Measurements from ENCODE around the gene CCS. TPM values are rescaled to one million over a fixed set of nuclear protein-coding genes. Genes with fewer than 3 reads are reported as not detected.

CCS gene
- total RNA-seq, 2 experiments from 2014 or later: 31.7 to 36.7 TPM

GRCh38 chr11:66641834-66642233, 48.8 kb downstream of the CCS start:
- Histone ChIP-seq H3K79me2 (ENCODE audit: insufficient read depth, low read depth, low read length) (peaks cover 97% of the 10 kb centered on the region), H2AFZ (ENCODE audit: low read length) (no peak overlapping the region), H3K4me3 (ENCODE audit: low read depth, low read length, poor library complexity, severe bottlenecking) (peak overlapping the region; percentile 95), H3K4me1 (ENCODE audit: insufficient read depth, low read length, poor library complexity, severe bottlenecking) (peaks cover 55% of the 10 kb centered on the region), H3K27ac (ENCODE audit: low read depth, low read length, poor library complexity, severe bottlenecking) (no peak overlapping the region), H3K9me3 (ENCODE audit: low read length) (no peaks in the 10 kb centered on the region), H4K20me1 (ENCODE audit: insufficient read depth, low read length) (peaks cover 62% of the 10 kb centered on the region), H3K9me2 (ENCODE audit: insufficient read depth, low read length) (no peaks in the 10 kb centered on the region), H3K4me2 (ENCODE audit: low read length) (peak overlapping the region; percentile 94), H3K36me3 (ENCODE audit: insufficient read depth, low read length) (peaks cover 93% of the 10 kb centered on the region)
- TF ChIP-seq, protein P1, sequence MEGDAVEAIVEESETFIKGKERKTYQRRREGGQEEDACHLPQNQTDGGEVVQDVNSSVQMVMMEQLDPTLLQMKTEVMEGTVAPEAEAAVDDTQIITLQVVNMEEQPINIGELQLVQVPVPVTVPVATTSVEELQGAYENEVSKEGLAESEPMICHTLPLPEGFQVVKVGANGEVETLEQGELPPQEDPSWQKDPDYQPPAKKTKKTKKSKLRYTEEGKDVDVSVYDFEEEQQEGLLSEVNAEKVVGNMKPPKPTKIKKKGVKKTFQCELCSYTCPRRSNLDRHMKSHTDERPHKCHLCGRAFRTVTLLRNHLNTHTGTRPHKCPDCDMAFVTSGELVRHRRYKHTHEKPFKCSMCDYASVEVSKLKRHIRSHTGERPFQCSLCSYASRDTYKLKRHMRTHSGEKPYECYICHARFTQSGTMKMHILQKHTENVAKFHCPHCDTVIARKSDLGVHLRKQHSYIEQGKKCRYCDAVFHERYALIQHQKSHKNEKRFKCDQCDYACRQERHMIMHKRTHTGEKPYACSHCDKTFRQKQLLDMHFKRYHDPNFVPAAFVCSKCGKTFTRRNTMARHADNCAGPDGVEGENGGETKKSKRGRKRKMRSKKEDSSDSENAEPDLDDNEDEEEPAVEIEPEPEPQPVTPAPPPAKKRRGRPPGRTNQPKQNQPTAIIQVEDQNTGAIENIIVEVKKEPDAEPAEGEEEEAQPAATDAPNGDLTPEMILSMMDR (conservative IDR thresholded peaks at IDR 0.05; ENCODE audit: low read length): no peak
- TF ChIP-seq EZH2phosphoT487 (IDR thresholded peaks at IDR 0.05; ENCODE audit: borderline replicate concordance, low read depth, low read length): no peak
- intact Hi-C loops (cut with micrococcal nuclease; ENCODE audit: unreplicated experiment): no loop called here
- no TSS peak for BruUV-seq (replicated peaks)
- POLR2A ChIA-PET: no interaction called here
- DNase-seq (ENCODE audit: low spot score): no peak
- CTCF ChIA-PET (ENCODE audit: unreplicated experiment): no interaction called here

- no TSS peak for BruUV-seq (replicated peaks)
- peak overlapping the region; percentile 20; the same call in 1 of the 2 replicates for H3K4me2 ChIP-seq (ENCODE audit: low read length)
- no peak overlapping the region for H2AFZ ChIP-seq (ENCODE audit: low read length)
- CTCF ChIA-PET (ENCODE audit: unreplicated experiment): interaction anchor here (0.8 kb wide), 1 partner anchor 35 kb away, joined by 4 read pairs; no protein-coding TSS in a partner anchor
- peaks cover 100% of the 10 kb centered on the region for H3K79me2 ChIP-seq (ENCODE audit: insufficient read depth, low read depth, low read length)
- DNase-seq (ENCODE audit: low spot score): no peak
- peaks cover 60% of the 10 kb centered on the region for H4K20me1 ChIP-seq (ENCODE audit: insufficient read depth, low read length)
- H3K27ac ChIP-seq (ENCODE audit: low read depth, low read length, poor library complexity, severe bottlenecking): no peak overlapping the region
- no peaks in the 10 kb centered on the region for H3K9me2 ChIP-seq (ENCODE audit: insufficient read depth, low read length)
- H3K9me3 ChIP-seq (ENCODE audit: low read length): no peaks in the 10 kb centered on the region
- peaks cover 100% of the 10 kb centered on the region for H3K36me3 ChIP-seq (ENCODE audit: insufficient read depth, low read length)
- no peak overlapping the region for H3K4me3 ChIP-seq (ENCODE audit: low read depth, low read length, poor library complexity, severe bottlenecking)
- peaks cover 42% of the 10 kb centered on the region for H3K4me1 ChIP-seq (ENCODE audit: insufficient read depth, low read length, poor library complexity, severe bottlenecking)
- intact Hi-C loops (cut with micrococcal nuclease; ENCODE audit: unreplicated experiment): no loop called here
- POLR2A ChIA-PET: interaction anchor here (0.6 to 1.1 kb wide), 4 partner anchors 16 to 49 kb away, joined by 3 to 4 read pairs (median 3); partner anchors contain the start of gene RBM4B
- TF ChIP-seq EZH2phosphoT487 (IDR thresholded peaks at IDR 0.05; ENCODE audit: borderline replicate concordance, low read depth, low read length): no peak
- TF ChIP-seq, protein P1 (conservative IDR thresholded peaks at IDR 0.05; ENCODE audit: low read length): no peak
These were observed 50.9 kb downstream of the CCS start for GRCh38 chr11:66643745-66644437.

GRCh38 chr11:66646828-66647227, 53.8 kb downstream of the CCS start:
- Histone ChIP-seq H4K20me1 (ENCODE audit: insufficient read depth, low read length) (peaks cover 35% of the 10 kb centered on the region), H3K9me3 (ENCODE audit: low read length) (no peaks in the 10 kb centered on the region), H3K27ac (ENCODE audit: low read depth, low read length, poor library complexity, severe bottlenecking) (no peak overlapping the region), H3K4me1 (ENCODE audit: insufficient read depth, low read length, poor library complexity, severe bottlenecking) (peaks cover 17% of the 10 kb centered on the region), H2AFZ (ENCODE audit: low read length) (no peak overlapping the region), H3K36me3 (ENCODE audit: insufficient read depth, low read length) (peaks cover 100% of the 10 kb centered on the region), H3K79me2 (ENCODE audit: insufficient read depth, low read depth, low read length) (peaks cover 94% of the 10 kb centered on the region), H3K4me3 (ENCODE audit: low read depth, low read length, poor library complexity, severe bottlenecking) (no peak overlapping the region), H3K9me2 (ENCODE audit: insufficient read depth, low read length) (no peaks in the 10 kb centered on the region), H3K4me2 (ENCODE audit: low read length) (no peak overlapping the region)
- ChIA-PET POLR2A (interaction anchor here (0.9 to 1.3 kb wide), 3 partner anchors 9 to 30 kb away, joined by 3 to 4 read pairs (median 3); partner anchors contain the start of genes RBM14 and RBM4), CTCF (ENCODE audit: unreplicated experiment) (no interaction called here)
- intact Hi-C loops (cut with micrococcal nuclease; ENCODE audit: unreplicated experiment): no loop called here
- BruUV-seq (replicated peaks): TSS peak; percentile 18
- TF ChIP-seq, protein P1 (conservative IDR thresholded peaks at IDR 0.05; ENCODE audit: low read length): no peak
- TF ChIP-seq EZH2phosphoT487 (IDR thresholded peaks at IDR 0.05; ENCODE audit: borderline replicate concordance, low read depth, low read length): no peak
- DNase-seq (ENCODE audit: low spot score): no peak
